Fibroblast of lung (primary cell): Measurements from ENCODE around the gene KLHL1. TPM values are rescaled to one million over a fixed set of nuclear protein-coding genes. Genes with fewer than 3 reads are reported as not detected.

Experiments used
- DNase-seq, 2 donors: peaks; one replicate each; pipeline versions ENCODE4 v3.0.0 to v3.0.0-alpha.2; 2010; ENCODE audit warnings: low read depth in 2 of 2
- H2AFZ ChIP-seq: 2 replicates; pipeline ENCODE4 v1.5.1; 2012; ENCODE audit warnings: low read length, control low read depth, inconsistent platforms
- H3K27ac ChIP-seq: 2 replicates; pipeline ENCODE4 v1.5.1; 2011; ENCODE audit warnings: low read length, control low read depth; ENCODE audit not compliant: insufficient read depth
- H3K27me3 ChIP-seq: 2 replicates; pipeline ENCODE4 v1.5.1; 2011; ENCODE audit warnings: mild to moderate bottlenecking, low read length; ENCODE audit not compliant: control insufficient read depth, insufficient read depth
- H3K36me3 ChIP-seq: 2 replicates; pipeline ENCODE4 v1.5.1; 2011; ENCODE audit warnings: low read length; ENCODE audit not compliant: control insufficient read depth, insufficient read depth
- H3K4me1 ChIP-seq: 2 replicates; pipeline ENCODE4 v1.5.1; 2011; ENCODE audit warnings: low read length; ENCODE audit not compliant: control insufficient read depth, insufficient read depth; ENCODE audit errors: extremely low read depth
- H3K4me2 ChIP-seq: 2 replicates; pipeline ENCODE4 v1.5.1; 2011; ENCODE audit warnings: low read length, control low read depth; ENCODE audit not compliant: insufficient read depth; ENCODE audit errors: extremely low read depth
- H3K4me3 ChIP-seq, 4 experiments: fragments of 200-600 bp in 1 of 4; sonication (generic) in 1 of 4; replicated peaks in 1 of 4; 2 replicates each; pipeline ENCODE4 v1.5.1; 2011 to 2016; ENCODE audit warnings: low read length in 4 of 4, low read depth in 3 of 4, mild to moderate bottlenecking in 3 of 4, control low read depth in 2 of 4, inconsistent platforms in 1 of 4, mixed read lengths in 1 of 4; ENCODE audit not compliant: insufficient read depth in 1 of 4; ENCODE audit errors: control extremely low read depth in 1 of 4
- H3K79me2 ChIP-seq: 2 replicates; pipeline ENCODE4 v1.5.1; 2012; ENCODE audit warnings: mild to moderate bottlenecking, low read length, inconsistent platforms; ENCODE audit not compliant: control insufficient read depth, insufficient read depth
- H3K9ac ChIP-seq: 2 replicates; pipeline ENCODE4 v1.5.1; 2011; ENCODE audit warnings: mild to moderate bottlenecking, low read length, control low read depth; ENCODE audit not compliant: insufficient read depth
- H3K9me3 ChIP-seq: 2 replicates; pipeline ENCODE4 v1.5.1; 2012; ENCODE audit warnings: low read depth, low read length; ENCODE audit not compliant: control insufficient read depth, insufficient read depth
- H4K20me1 ChIP-seq: 2 replicates; pipeline ENCODE4 v1.5.1; 2011; ENCODE audit warnings: low read length; ENCODE audit not compliant: control insufficient read depth, insufficient read depth; ENCODE audit errors: extremely low read depth
- CTCF ChIP-seq, 2 donors: IDR thresholded peaks in 1 of 2; conservative IDR thresholded peaks in 1 of 2; 1 replicate in 1 of 2; 2 replicates in 1 of 2; pipeline ENCODE4 v1.5.1; 2011 to 2012; ENCODE audit warnings: low read length in 2 of 2, control low read depth in 1 of 2, inconsistent platforms in 1 of 2, low read depth in 1 of 2, mild to moderate bottlenecking in 1 of 2
- EZH2 ChIP-seq: IDR thresholded peaks from 2 replicates; pipeline ENCODE4 v1.5.1; 2012; ENCODE audit warnings: low read length, control low read depth, mild to moderate bottlenecking; ENCODE audit errors: missing control alignments
- polyA plus RNA-seq, 2 donors: library from polyadenylated mRNA; depleted of rRNA in 1 of 2; stranded (reverse) in 1 of 2; unstranded in 1 of 2; fragments of >200 nt; gene quantifications; 2 replicates each; pipeline ENCODE4 v1.2.1, GENCODE V29; 2011 to 2012; ENCODE audit warnings: missing spikeins in 1 of 2
- total RNA-seq: library from RNA; depleted of rRNA; stranded (reverse); fragments of >200 nt; gene quantifications from 2 replicates; pipeline ENCODE4 v1.2.1, GENCODE V29; 2014

KLHL1 gene
- total and polyA plus RNA-seq, 2 donors (not counting 1 experiment from before 2014, with no cell fraction given) = not detected

GRCh38 chr13:69970520-69970919 is 137.7 kb downstream of the KLHL1 start:
- Histone ChIP-seq H3K27me3 (no peaks in the 10 kb centered on the region), H3K27ac (no peak overlapping the region), H3K36me3 (no peaks in the 10 kb centered on the region), H3K4me1 (no peaks in the 10 kb centered on the region), H3K4me3 (no peak overlapping the region), H3K9me3 (no peaks in the 10 kb centered on the region), H3K79me2 (no peaks in the 10 kb centered on the region), H4K20me1 (no peaks in the 10 kb centered on the region), H3K9ac (no peak overlapping the region), H3K4me2 (no peak overlapping the region), H2AFZ (no peak overlapping the region)
- TF ChIP-seq EZH2 = no peak
- no peak for TF ChIP-seq CTCF (conservative IDR thresholded peaks at IDR 0.05 in 1 of 2, IDR thresholded peaks at IDR 0.05 in 1 of 2; ENCODE audit: low read depth in 1 of 2, low read length in 2 of 2)
- DNase-seq = peak in 1 of 2 donors; percentile 29

- Histone ChIP-seq H3K27ac (no peak overlapping the region), H3K4me2 (no peak overlapping the region), H3K9me3 (no peaks in the 10 kb centered on the region), H3K4me1 (no peaks in the 10 kb centered on the region), H2AFZ (no peak overlapping the region), H3K9ac (no peak overlapping the region), H3K36me3 (no peaks in the 10 kb centered on the region), H3K4me3 (no peak overlapping the region), H4K20me1 (no peaks in the 10 kb centered on the region), H3K27me3 (no peaks in the 10 kb centered on the region), H3K79me2 (no peaks in the 10 kb centered on the region)
- no peak for DNase-seq
- TF ChIP-seq CTCF (conservative IDR thresholded peaks at IDR 0.05 in 1 of 2, IDR thresholded peaks at IDR 0.05 in 1 of 2; ENCODE audit: low read depth in 1 of 2, low read length in 2 of 2) (no peak), EZH2 (no peak)
Measured at GRCh38 chr13:69959046-69959445, 149.2 kb downstream of the KLHL1 start.

GRCh38 chr13:69956839-69957238 is 151.4 kb downstream of the KLHL1 start:
- H3K4me3 ChIP-seq = no peak overlapping the region
- H3K9ac ChIP-seq = no peak overlapping the region
- no peaks in the 10 kb centered on the region for H3K27me3 ChIP-seq
- H4K20me1 ChIP-seq = no peaks in the 10 kb centered on the region
- DNase-seq = no peak
- H3K9me3 ChIP-seq = no peaks in the 10 kb centered on the region
- no peak overlapping the region for H2AFZ ChIP-seq
- TF ChIP-seq EZH2 (no peak), CTCF (conservative IDR thresholded peaks at IDR 0.05 in 1 of 2, IDR thresholded peaks at IDR 0.05 in 1 of 2; ENCODE audit: low read depth in 1 of 2, low read length in 2 of 2) (no peak)
- H3K27ac ChIP-seq = no peak overlapping the region
- no peak overlapping the region for H3K4me2 ChIP-seq
- H3K4me1 ChIP-seq = no peaks in the 10 kb centered on the region
- no peaks in the 10 kb centered on the region for H3K79me2 ChIP-seq
- no peaks in the 10 kb centered on the region for H3K36me3 ChIP-seq
